ENCODE results near the gene TRIM24. TPM values are rescaled to one million over a fixed set of nuclear protein-coding genes. Genes with fewer than 3 reads are reported as not detected.
A peak's percentile ranks its signal among the peaks of the same experiment; 100 is the strongest.
"Not testable (repeated sequence)": the region's sequence is repeated elsewhere in the genome, so short reads cannot be mapped to it uniquely, and the experiment has no call there.

The TRIM24 gene
- total RNA-seq, 1 experiment from 2014 or later: 21.0 TPM

GRCh38 chr7:138460649-138461607, 869 bp downstream of the TRIM24 start:
- peak; percentile 64 for DNase-seq (ENCODE audit: low read depth)

GRCh38 chr7:138463291-138463618, 3.2 kb downstream of the TRIM24 start:
- not testable (repeated sequence) for DNase-seq (ENCODE audit: low read depth)

GRCh38 chr7:138465046-138465445, 5.0 kb downstream of the TRIM24 start:
- no peak for DNase-seq (ENCODE audit: low read depth)

GRCh38 chr7:138466069-138466756, 6.2 kb downstream of the TRIM24 start:
- not testable (repeated sequence) for DNase-seq (ENCODE audit: low read depth)

- DNase-seq (ENCODE audit: low read depth): no peak
Observed at GRCh38 chr7:138468244-138469123, 8.4 kb downstream of the TRIM24 start.

GRCh38 chr7:138470391-138471157, 10.5 kb downstream of the TRIM24 start:
- no peak for DNase-seq (ENCODE audit: low read depth)

- DNase-seq (ENCODE audit: low read depth): no peak
Observed at GRCh38 chr7:138472292-138473079, 12.4 kb downstream of the TRIM24 start.

- no peak for DNase-seq (ENCODE audit: low read depth)
Observed at GRCh38 chr7:138475377-138475776, 15.3 kb downstream of the TRIM24 start.

- no peak for DNase-seq (ENCODE audit: low read depth)
Observed at GRCh38 chr7:138477081-138477578, 17.1 kb downstream of the TRIM24 start.

- no peak for DNase-seq (ENCODE audit: low read depth)
Observed at GRCh38 chr7:138477581-138477980, 17.5 kb downstream of the TRIM24 start.

- peak; percentile 49 for DNase-seq (ENCODE audit: low read depth)
Observed at GRCh38 chr7:138478499-138478908, 18.4 kb downstream of the TRIM24 start.

- DNase-seq (ENCODE audit: low read depth): no peak
Observed at GRCh38 chr7:138480527-138480926, 20.5 kb downstream of the TRIM24 start.

- no peak for DNase-seq (ENCODE audit: low read depth)
Observed at GRCh38 chr7:138481447-138482380, 21.7 kb downstream of the TRIM24 start.

GRCh38 chr7:138483531-138483930, 23.5 kb downstream of the TRIM24 start:
- no peak for DNase-seq (ENCODE audit: low read depth)

- DNase-seq (ENCODE audit: low read depth): not testable (repeated sequence)
Observed at GRCh38 chr7:138485508-138485907, 25.4 kb downstream of the TRIM24 start.

- DNase-seq (ENCODE audit: low read depth): not testable (repeated sequence)
Observed at GRCh38 chr7:138489139-138489538, 29.1 kb downstream of the TRIM24 start.

- DNase-seq (ENCODE audit: low read depth): peak; percentile 10
Observed at GRCh38 chr7:138491612-138492386, 31.7 kb downstream of the TRIM24 start.

- no peak for DNase-seq (ENCODE audit: low read depth)
Observed at GRCh38 chr7:138492423-138492822, 32.4 kb downstream of the TRIM24 start.
